CD4-positive, alpha-beta memory T cell (primary cell): ENCODE measurements around the gene CASTOR1. TPM values are rescaled to one million over a fixed set of nuclear protein-coding genes. Genes with fewer than 3 reads are reported as not detected.

Experiments
- CTCF ChIA-PET: fragments of 350-600 bp; sonication (Branson Sonifier 250); formaldehyde crosslinking; loops from one replicate; lab custom pipeline; 2021; ENCODE audit warnings: inconsistent platforms; ENCODE audit not compliant: partially characterized antibody; lab: Charles Lee
- POLR2A ChIA-PET: fragments of 350-600 bp; sonication (Branson Sonifier 250); formaldehyde crosslinking; loops from one replicate; lab custom pipeline; 2021; ENCODE audit not compliant: partially characterized antibody; lab: Charles Lee
- DNase-seq, 5 donors: peaks; one replicate each; pipeline versions ENCODE4 v3.0.0 to v3.0.0-alpha.2; 2020 to 2022; ENCODE audit warnings: mixed read lengths in 1 of 5
- H3K27ac ChIP-seq: one replicate; pipeline ENCODE4 v1.7.0; 2013; ENCODE audit warnings: low read depth, low read length
- H3K27me3 ChIP-seq: 2 replicates; pipeline ENCODE4 v1.7.0; 2013; ENCODE audit warnings: mild to moderate bottlenecking, low read length, moderate library complexity; ENCODE audit not compliant: insufficient read depth
- H3K36me3 ChIP-seq: 2 replicates; pipeline ENCODE4 v1.7.0; 2013; ENCODE audit warnings: mild to moderate bottlenecking, low read length, moderate library complexity; ENCODE audit not compliant: insufficient read depth
- H3K4me1 ChIP-seq: 2 replicates; pipeline ENCODE4 v1.7.0; 2013; ENCODE audit warnings: mild to moderate bottlenecking, low read length, moderate library complexity; ENCODE audit not compliant: insufficient read depth
- H3K4me3 ChIP-seq, 2 donors: one replicate each; pipeline ENCODE4 v1.7.0; 2013; ENCODE audit warnings: low read length in 2 of 2, mild to moderate bottlenecking in 1 of 2
- H3K9me3 ChIP-seq, 2 donors: one replicate each; pipeline ENCODE4 v1.7.0; 2013; ENCODE audit warnings: low read length in 2 of 2, control low read depth in 1 of 2; ENCODE audit not compliant: control insufficient read depth in 1 of 2
- H3K27ac Mint-ChIP-seq, 7 donors: one replicate each; pipeline ENCODE4 v1.8.0; 2020 to 2021; ENCODE audit warnings: mixed read lengths in 7 of 7, mild to moderate bottlenecking in 6 of 7, inconsistent platforms in 3 of 7, moderate library complexity in 3 of 7
- H3K27me3 Mint-ChIP-seq, 2 donors: one replicate each; pipeline ENCODE4 v1.8.0; 2020 to 2021; ENCODE audit warnings: mixed read lengths in 2 of 2
- H3K36me3 Mint-ChIP-seq, 2 donors: one replicate each; pipeline ENCODE4 v1.8.0; 2020 to 2021; ENCODE audit warnings: mixed read lengths in 2 of 2, inconsistent platforms in 1 of 2, mild to moderate bottlenecking in 1 of 2
- H3K4me1 Mint-ChIP-seq, 4 donors: one replicate each; pipeline ENCODE4 v1.8.0; 2020 to 2021; ENCODE audit warnings: mixed read lengths in 4 of 4, mild to moderate bottlenecking in 1 of 4
- H3K4me3 Mint-ChIP-seq, 8 donors: one replicate each; pipeline ENCODE4 v1.8.0; 2020 to 2021; ENCODE audit warnings: mixed read lengths in 8 of 8, mild to moderate bottlenecking in 7 of 8, moderate library complexity in 6 of 8, inconsistent platforms in 3 of 8
- H3K9me3 Mint-ChIP-seq, 8 donors: one replicate each; pipeline ENCODE4 v1.8.0; 2020 to 2021; ENCODE audit warnings: mixed read lengths in 8 of 8, mild to moderate bottlenecking in 5 of 8, inconsistent platforms in 3 of 8, moderate library complexity in 1 of 8
- intact Hi-C: fragments of 100-400 bp; cut with micrococcal nuclease; formaldehyde crosslinking; loops from one replicate; pipeline ENCODE4 v1.15.1; 2023
- polyA plus RNA-seq, 2 donors: library from polyadenylated mRNA; unstranded; fragments of 300-500 nt; fragmentation: Illumina TruSeq; gene quantifications; one replicate each; pipeline ENCODE4 v1.2.3, GENCODE V29; 2021
- total RNA-seq, 2 experiments: library from RNA; stranded (reverse); gene quantifications; one replicate each; pipeline ENCODE4 v1.2.3, GENCODE V29; 2021

Gene CASTOR1
- total and polyA plus RNA-seq, 4 experiments from 2014 or later = 11.3 to 17.5 (median 14.3) TPM

DNA sequence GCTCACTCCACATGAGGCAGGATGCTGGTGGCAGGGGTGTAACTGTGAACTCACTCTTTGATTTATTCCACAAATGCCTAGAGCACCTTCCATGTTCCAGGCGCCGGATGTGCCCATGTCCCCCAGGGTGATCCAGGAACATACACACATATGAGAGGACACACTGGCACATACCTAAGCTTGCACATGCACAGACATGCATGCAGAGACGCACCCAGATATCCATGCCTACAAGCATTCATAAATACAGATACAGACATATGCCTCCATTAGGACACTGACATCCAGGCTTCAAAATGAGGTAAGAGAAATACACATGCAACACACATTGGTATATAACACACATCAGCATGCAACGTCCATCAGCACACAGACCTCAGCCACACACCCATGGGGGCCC, 27.2 kb downstream of the CASTOR1 start:
- Mint-ChIP-seq H3K36me3 (peaks cover 4 to 15% of the 10 kb centered on the region in 2 donors), H3K9me3 (no peaks in the 10 kb centered on the region), H3K27ac (peak overlapping the region in 3 of 7 donors; percentile 46 to 86 (median 50)), H3K4me3 (peak overlapping the region in 4 of 8 donors; percentile 3 to 57 (median 36)), H3K27me3 (no peaks in the 10 kb centered on the region), H3K4me1 (peaks cover 22 to 46% (median 34%) of the 10 kb centered on the region in 4 donors)
- ChIA-PET POLR2A (interaction anchor here (9.0 kb wide), 1 partner anchor 23 kb away, joined by 106 read pairs; the partner anchor contains the start of gene CASTOR1), CTCF (interaction anchor here (2.5 kb wide), 1 partner anchor 125 kb away, joined by 9 read pairs; the partner anchor contains the start of gene RNF215)
- intact Hi-C loops = loop anchor here (1.0 to 2.0 kb wide), 2 partner anchors 65 to 94 kb away; partner anchors contain the start of genes SF3A1 and TBC1D10A
- Histone ChIP-seq H3K4me3 (no peak overlapping the region), H3K36me3 (peaks cover 4% of the 10 kb centered on the region), H3K4me1 (peaks cover 38% of the 10 kb centered on the region), H3K27ac (no peak overlapping the region), H3K27me3 (no peaks in the 10 kb centered on the region), H3K9me3 (no peaks in the 10 kb centered on the region)
- DNase-seq = no peak

DNA sequence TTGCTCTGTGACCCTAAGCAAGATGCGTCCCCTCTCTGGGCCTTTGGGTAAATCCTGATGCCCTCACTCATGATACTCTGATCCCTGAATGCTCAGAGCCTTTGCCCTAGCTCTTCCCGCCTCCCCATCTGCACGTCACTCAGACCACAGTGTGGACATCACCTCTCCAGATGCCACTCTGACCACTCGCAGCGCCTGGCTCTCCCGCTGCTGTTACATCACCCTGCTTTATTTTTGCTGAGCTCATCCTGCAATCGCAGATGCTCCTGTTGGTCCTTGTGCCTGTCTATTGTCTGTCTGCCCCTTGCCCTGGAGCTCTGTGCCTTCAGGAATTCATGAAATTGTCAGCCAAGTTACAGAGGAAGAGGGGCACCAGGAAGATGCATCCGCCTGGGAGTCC, 28.2 kb downstream of the CASTOR1 start:
- Histone ChIP-seq H3K9me3 (no peaks in the 10 kb centered on the region), H3K4me3 (no peak overlapping the region), H3K4me1 (peaks cover 36% of the 10 kb centered on the region), H3K27me3 (no peaks in the 10 kb centered on the region), H3K27ac (no peak overlapping the region), H3K36me3 (peaks cover 4% of the 10 kb centered on the region)
- no peak for DNase-seq
- Mint-ChIP-seq H3K9me3 (no peaks in the 10 kb centered on the region), H3K27ac (peak overlapping the region in 1 of 7 donors; percentile 1), H3K4me3 (no peak overlapping the region), H3K36me3 (peaks cover 4 to 11% of the 10 kb centered on the region in 2 donors), H3K4me1 (peaks cover 20 to 41% (median 29%) of the 10 kb centered on the region in 4 donors), H3K27me3 (no peaks in the 10 kb centered on the region)
- POLR2A ChIA-PET = interaction anchor here (9.0 kb wide), 1 partner anchor 24 kb away, joined by 106 read pairs; the partner anchor contains the start of gene CASTOR1
- CTCF ChIA-PET = interaction anchor here (0.8 to 2.5 kb wide), 6 partner anchors 13 to 166 kb away, joined by 3 to 9 read pairs (median 4); partner anchors contain the start of gene RNF215
- intact Hi-C loops = no loop called here

DNA sequence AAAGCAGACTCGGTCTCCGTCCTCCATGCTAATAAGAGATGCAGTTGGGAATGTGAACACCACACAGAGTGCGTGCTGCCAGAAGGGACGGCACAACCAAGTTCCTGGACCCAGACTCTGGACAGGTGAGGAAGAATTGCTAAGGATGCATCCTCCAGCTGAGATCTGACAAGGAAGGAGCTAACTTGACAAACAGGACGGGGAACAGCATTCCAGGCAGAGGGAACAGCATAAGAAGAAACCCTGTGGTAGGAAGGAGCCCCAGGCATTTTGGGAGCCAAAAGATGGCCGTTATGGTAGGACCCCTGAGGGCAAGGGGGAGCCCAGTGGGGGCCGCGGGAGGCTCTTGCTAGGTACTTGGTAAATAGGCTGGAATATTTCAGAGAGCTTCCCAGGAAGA, 28.6 kb downstream of the CASTOR1 start:
- Mint-ChIP-seq H3K36me3 (peaks cover 4 to 10% of the 10 kb centered on the region in 2 donors), H3K27me3 (no peaks in the 10 kb centered on the region), H3K27ac (no peak overlapping the region), H3K9me3 (no peaks in the 10 kb centered on the region), H3K4me3 (no peak overlapping the region), H3K4me1 (peaks cover 17 to 37% (median 26%) of the 10 kb centered on the region in 4 donors)
- peaks cover 35% of the 10 kb centered on the region for H3K4me1 ChIP-seq
- ChIA-PET CTCF (interaction anchor here (0.8 to 2.5 kb wide), 6 partner anchors 13 to 166 kb away, joined by 3 to 9 read pairs (median 4); partner anchors contain the start of gene RNF215), POLR2A (interaction anchor here (9.0 kb wide), 1 partner anchor 24 kb away, joined by 106 read pairs; the partner anchor contains the start of gene CASTOR1)
- intact Hi-C loops = no loop called here
- H3K27me3 ChIP-seq = no peaks in the 10 kb centered on the region
- H3K27ac ChIP-seq = no peak overlapping the region
- H3K36me3 ChIP-seq = peaks cover 4% of the 10 kb centered on the region
- no peak for DNase-seq
- no peaks in the 10 kb centered on the region for H3K9me3 ChIP-seq
- H3K4me3 ChIP-seq = no peak overlapping the region

GRCh38 chr22:30260276-30260675, 29.0 kb downstream of the CASTOR1 start:
- Mint-ChIP-seq H3K4me3 (no peak overlapping the region), H3K27ac (no peak overlapping the region), H3K4me1 (peaks cover 16 to 32% (median 24%) of the 10 kb centered on the region in 4 donors), H3K27me3 (no peaks in the 10 kb centered on the region), H3K36me3 (peaks cover 4 to 10% of the 10 kb centered on the region in 2 donors), H3K9me3 (no peaks in the 10 kb centered on the region)
- ChIA-PET CTCF (interaction anchor here (1.3 to 2.5 kb wide), 3 partner anchors 12 to 155 kb away, joined by 3 to 9 read pairs (median 5); partner anchors contain the start of gene RNF215), POLR2A (no interaction called here)
- Histone ChIP-seq H3K9me3 (no peaks in the 10 kb centered on the region), H3K27ac (no peak overlapping the region), H3K4me1 (peaks cover 31% of the 10 kb centered on the region), H3K36me3 (peaks cover 4% of the 10 kb centered on the region), H3K4me3 (no peak overlapping the region), H3K27me3 (no peaks in the 10 kb centered on the region)
- intact Hi-C loops = no loop called here
- no peak for DNase-seq

DNA sequence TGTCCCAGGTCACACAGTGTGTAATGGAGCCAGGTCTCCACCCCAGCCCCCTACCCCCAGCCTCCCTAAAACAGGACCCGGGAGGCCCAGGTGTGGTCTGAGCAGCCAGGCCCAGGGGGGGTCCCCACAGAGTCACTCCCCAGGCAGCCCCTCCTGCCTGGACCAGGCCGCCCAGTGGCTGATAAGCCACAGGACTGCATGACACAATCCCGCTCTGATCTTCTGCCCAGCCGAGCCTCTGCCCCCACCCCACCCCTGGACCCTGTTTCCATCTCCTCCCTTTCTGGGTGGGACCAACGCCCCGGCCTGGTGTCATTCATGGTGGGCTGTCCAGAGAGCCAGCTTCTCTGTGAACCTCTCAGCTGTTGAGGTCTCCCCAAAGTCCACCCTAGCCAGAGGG, 35.0 kb downstream of the CASTOR1 start:
- H3K36me3 Mint-ChIP-seq = no peaks in the 10 kb centered on the region
- H3K4me1 Mint-ChIP-seq = peaks cover 5 to 13% (median 6%) of the 10 kb centered on the region in 4 donors
- H3K27me3 Mint-ChIP-seq = no peaks in the 10 kb centered on the region
- intact Hi-C loops = no loop called here
- no peaks in the 10 kb centered on the region for H3K36me3 ChIP-seq
- no peaks in the 10 kb centered on the region for H3K9me3 Mint-ChIP-seq
- no peak overlapping the region for H3K27ac Mint-ChIP-seq
- DNase-seq = no peak
- H3K27me3 ChIP-seq = no peaks in the 10 kb centered on the region
- H3K9me3 ChIP-seq = no peaks in the 10 kb centered on the region
- ChIA-PET CTCF (interaction anchor here (1.6 to 1.7 kb wide), 2 partner anchors 140 to 149 kb away, joined by 3 to 9 read pairs; no protein-coding TSS in a partner anchor), POLR2A (no interaction called here)
- no peak overlapping the region for H3K4me3 ChIP-seq
- no peak overlapping the region for H3K27ac ChIP-seq
- H3K4me3 Mint-ChIP-seq = no peak overlapping the region
- H3K4me1 ChIP-seq = peaks cover 5% of the 10 kb centered on the region

DNA sequence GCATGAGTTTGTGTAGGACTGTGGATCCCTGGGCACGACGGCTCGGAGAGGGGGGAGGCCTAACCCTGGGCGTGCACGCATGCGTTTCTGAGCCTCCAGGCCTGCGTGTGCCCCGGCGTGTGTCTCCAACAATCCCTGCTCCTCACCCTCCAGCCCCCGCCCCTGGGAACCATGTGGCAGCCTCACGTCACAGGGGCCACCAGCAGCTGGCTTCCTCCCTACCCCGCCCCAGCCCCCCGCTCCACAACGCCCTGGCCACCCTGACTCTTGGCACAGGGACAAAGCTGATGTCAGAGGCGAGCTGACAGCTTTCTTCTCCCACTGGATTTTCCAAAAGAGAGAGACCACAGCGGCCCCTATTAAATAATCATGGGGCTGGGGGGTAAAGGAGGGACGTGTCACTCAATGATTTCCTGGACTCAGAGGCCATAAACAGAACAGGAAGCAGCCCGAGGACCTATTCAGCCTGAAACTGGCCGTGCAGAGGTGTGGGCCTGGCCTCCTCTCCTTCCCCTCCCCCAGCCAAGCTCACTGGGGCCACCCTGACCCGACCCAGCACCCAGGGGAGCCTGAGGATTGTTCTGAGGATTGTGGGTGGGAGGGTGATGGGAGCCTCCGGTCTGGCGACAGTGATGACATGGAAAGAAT, 36.0 kb downstream of the CASTOR1 start:
- CTCF ChIA-PET = no interaction called here
- peaks cover 10 to 17% (median 10%) of the 10 kb centered on the region in 4 donors for H3K4me1 Mint-ChIP-seq

More for the DNA sequence above, 36.0 kb downstream of the CASTOR1 start:
- intact Hi-C loops = no loop called here
- Mint-ChIP-seq H3K27me3 (peaks cover 0 to 3% of the 10 kb centered on the region in 2 donors), H3K27ac (peak overlapping the region in 1 of 7 donors; percentile 85), H3K36me3 (no peaks in the 10 kb centered on the region), H3K4me3 (no peak overlapping the region), H3K9me3 (no peaks in the 10 kb centered on the region)
- Histone ChIP-seq H3K27me3 (no peaks in the 10 kb centered on the region), H3K4me3 (no peak overlapping the region), H3K27ac (no peak overlapping the region), H3K9me3 (no peaks in the 10 kb centered on the region), H3K4me1 (peaks cover 5% of the 10 kb centered on the region), H3K36me3 (no peaks in the 10 kb centered on the region)
- DNase-seq = no peak
- POLR2A ChIA-PET = no interaction called here
